ENCODE results near the gene TP73. TPM values are rescaled to one million over a fixed set of nuclear protein-coding genes. Genes with fewer than 3 reads are reported as not detected.

The TP73 gene
- total RNA-seq, 2 experiments from 2014 or later: not detected

GRCh38 chr1:3663999-3664699, 11.8 kb downstream of the TP73 start:
- no peak for ATAC-seq (ENCODE audit: poor library complexity)
- H3K9me3 Mint-ChIP-seq: no peaks in the 10 kb centered on the region
- no peak overlapping the region for H3K27ac ChIP-seq (ENCODE audit: low read depth in 1 of 2, low read length in 2 of 2)
- H3K27me3 Mint-ChIP-seq: peaks cover 11% of the 10 kb centered on the region
- DNase-seq: no peak
- CTCF ChIA-PET: no interaction called here
- TF ChIP-seq, protein P1, sequence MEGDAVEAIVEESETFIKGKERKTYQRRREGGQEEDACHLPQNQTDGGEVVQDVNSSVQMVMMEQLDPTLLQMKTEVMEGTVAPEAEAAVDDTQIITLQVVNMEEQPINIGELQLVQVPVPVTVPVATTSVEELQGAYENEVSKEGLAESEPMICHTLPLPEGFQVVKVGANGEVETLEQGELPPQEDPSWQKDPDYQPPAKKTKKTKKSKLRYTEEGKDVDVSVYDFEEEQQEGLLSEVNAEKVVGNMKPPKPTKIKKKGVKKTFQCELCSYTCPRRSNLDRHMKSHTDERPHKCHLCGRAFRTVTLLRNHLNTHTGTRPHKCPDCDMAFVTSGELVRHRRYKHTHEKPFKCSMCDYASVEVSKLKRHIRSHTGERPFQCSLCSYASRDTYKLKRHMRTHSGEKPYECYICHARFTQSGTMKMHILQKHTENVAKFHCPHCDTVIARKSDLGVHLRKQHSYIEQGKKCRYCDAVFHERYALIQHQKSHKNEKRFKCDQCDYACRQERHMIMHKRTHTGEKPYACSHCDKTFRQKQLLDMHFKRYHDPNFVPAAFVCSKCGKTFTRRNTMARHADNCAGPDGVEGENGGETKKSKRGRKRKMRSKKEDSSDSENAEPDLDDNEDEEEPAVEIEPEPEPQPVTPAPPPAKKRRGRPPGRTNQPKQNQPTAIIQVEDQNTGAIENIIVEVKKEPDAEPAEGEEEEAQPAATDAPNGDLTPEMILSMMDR (IDR thresholded peaks at IDR 0.05): no peak
- POLR2A ChIA-PET: no interaction called here
- H3K4me3 ChIP-seq (ENCODE audit: low read length): no peak overlapping the region
- no peaks in the 10 kb centered on the region for H3K4me1 ChIP-seq (ENCODE audit: insufficient read depth, low read length)
- H3K4me3 Mint-ChIP-seq: no peak overlapping the region
- H3K36me3 ChIP-seq (ENCODE audit: insufficient read depth, low read length): no peaks in the 10 kb centered on the region
- intact Hi-C loops (cut with DNase I, micrococcal nuclease): no loop called here
- H3K27me3 ChIP-seq (ENCODE audit: control insufficient read depth in 1 of 2, insufficient read depth in 2 of 2, low read length in 2 of 2): peaks cover 0 to 5% of the 10 kb centered on the region in 2 experiments
- no peaks in the 10 kb centered on the region for H3K4me1 Mint-ChIP-seq (ENCODE audit: low read depth)
- H3K27ac Mint-ChIP-seq: no peak overlapping the region
- H3K36me3 Mint-ChIP-seq (ENCODE audit: low read depth): no peaks in the 10 kb centered on the region
- no peaks in the 10 kb centered on the region for H3K9me3 ChIP-seq (ENCODE audit: control insufficient read depth in 1 of 2, insufficient read depth in 1 of 2, low read length in 2 of 2)

GRCh38 chr1:3664700-3665375, 12.5 kb downstream of the TP73 start:
- no peaks in the 10 kb centered on the region for H3K9me3 ChIP-seq (ENCODE audit: control insufficient read depth in 1 of 2, insufficient read depth in 1 of 2, low read length in 2 of 2)
- intact Hi-C loops (cut with DNase I, micrococcal nuclease): no loop called here
- Mint-ChIP-seq H3K9me3 (no peaks in the 10 kb centered on the region), H3K4me1 (ENCODE audit: low read depth) (no peaks in the 10 kb centered on the region), H3K4me3 (no peak overlapping the region), H3K27ac (no peak overlapping the region), H3K36me3 (ENCODE audit: low read depth) (no peaks in the 10 kb centered on the region), H3K27me3 (peaks cover 9% of the 10 kb centered on the region)
- ChIA-PET CTCF (no interaction called here), POLR2A (no interaction called here)
- H3K27ac ChIP-seq (ENCODE audit: low read depth in 1 of 2, low read length in 2 of 2): no peak overlapping the region
- H3K4me3 ChIP-seq (ENCODE audit: low read length): no peak overlapping the region
- peaks cover 0 to 4% of the 10 kb centered on the region in 2 experiments for H3K27me3 ChIP-seq (ENCODE audit: control insufficient read depth in 1 of 2, insufficient read depth in 2 of 2, low read length in 2 of 2)
- H3K4me1 ChIP-seq (ENCODE audit: insufficient read depth, low read length): no peaks in the 10 kb centered on the region
- no peaks in the 10 kb centered on the region for H3K36me3 ChIP-seq (ENCODE audit: insufficient read depth, low read length)
- DNase-seq: no peak
- TF ChIP-seq, protein P1 (IDR thresholded peaks at IDR 0.05): no peak
- no peak for ATAC-seq (ENCODE audit: poor library complexity)

DNA sequence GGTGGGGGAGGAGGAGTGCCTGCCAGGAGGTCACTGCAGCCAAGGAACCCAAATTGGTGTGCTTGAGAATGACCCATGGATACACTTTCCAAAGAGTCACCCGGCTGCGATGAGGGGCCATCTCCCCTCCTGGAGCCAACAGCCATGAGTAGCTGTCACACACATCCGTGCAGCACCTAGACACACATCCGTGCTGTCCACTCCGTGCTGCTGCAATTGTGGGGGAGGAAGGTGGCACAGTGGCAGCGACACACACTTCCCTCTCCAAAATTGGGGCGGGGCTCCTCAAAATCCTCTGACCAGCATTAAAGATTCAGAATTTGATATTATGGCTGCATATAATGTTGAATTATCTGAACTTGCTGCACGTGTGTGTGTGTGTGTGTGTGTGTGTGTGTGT, 15.8 kb downstream of the TP73 start:
- no peak overlapping the region for H3K27ac ChIP-seq (ENCODE audit: low read depth in 1 of 2, low read length in 2 of 2)
- DNase-seq: no peak
- no peak for ATAC-seq (ENCODE audit: poor library complexity)
- peaks cover 0 to 7% of the 10 kb centered on the region in 2 experiments for H3K27me3 ChIP-seq (ENCODE audit: control insufficient read depth in 1 of 2, insufficient read depth in 2 of 2, low read length in 2 of 2)
- H3K27ac Mint-ChIP-seq: no peak overlapping the region
- peaks cover 9% of the 10 kb centered on the region for H3K27me3 Mint-ChIP-seq
- H3K4me3 Mint-ChIP-seq: no peak overlapping the region
- H3K36me3 ChIP-seq (ENCODE audit: insufficient read depth, low read length): no peaks in the 10 kb centered on the region
- no peaks in the 10 kb centered on the region for H3K9me3 ChIP-seq (ENCODE audit: control insufficient read depth in 1 of 2, insufficient read depth in 1 of 2, low read length in 2 of 2)
- intact Hi-C loops (cut with DNase I, micrococcal nuclease): no loop called here
- no peak overlapping the region for H3K4me3 ChIP-seq (ENCODE audit: low read length)
- CTCF ChIA-PET: no interaction called here
- TF ChIP-seq, protein P1 (IDR thresholded peaks at IDR 0.05): no peak
- no peaks in the 10 kb centered on the region for H3K36me3 Mint-ChIP-seq (ENCODE audit: low read depth)
- POLR2A ChIA-PET: no interaction called here
- H3K9me3 Mint-ChIP-seq: no peaks in the 10 kb centered on the region
- H3K4me1 Mint-ChIP-seq (ENCODE audit: low read depth): no peaks in the 10 kb centered on the region
- no peaks in the 10 kb centered on the region for H3K4me1 ChIP-seq (ENCODE audit: insufficient read depth, low read length)
